HCEC 1CT (cell line): Measurements from ENCODE around the gene ZNF546.
"Not testable (repeated sequence)": the region's sequence is repeated elsewhere in the genome, so short reads cannot be mapped to it uniquely, and the experiment has no call there.

Experiments
- DNase-seq: peaks from one replicate; pipeline ENCODE4 v3.0.0-alpha.2; 2017

Gene ZNF546

DNA sequence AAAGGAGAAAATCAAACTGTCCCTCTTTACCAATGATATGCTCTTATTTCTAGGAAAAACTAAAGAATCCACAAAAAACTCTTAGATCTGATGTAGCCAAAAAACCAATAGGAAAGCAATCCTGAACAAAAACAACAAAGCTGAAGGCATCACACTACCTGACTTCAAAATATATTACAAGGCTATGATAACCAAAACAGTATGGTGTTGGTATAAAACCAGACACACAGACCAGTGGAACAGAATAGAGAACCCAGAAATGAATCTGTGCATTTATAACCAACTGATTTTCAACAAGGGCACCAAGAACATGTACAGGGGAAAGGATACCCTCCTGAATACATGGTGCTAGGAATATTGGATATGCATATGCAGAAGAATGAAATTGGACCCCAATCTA, 9.7 kb upstream of the ZNF546 start:
- DNase-seq = no peak

GRCh38 chr19:39987596-39987995, 9.3 kb upstream of the ZNF546 start:
- DNase-seq = no peak

- DNase-seq = no peak
These were observed 3.3 kb upstream of the ZNF546 start for GRCh38 chr19:39993605-39994004.

DNA sequence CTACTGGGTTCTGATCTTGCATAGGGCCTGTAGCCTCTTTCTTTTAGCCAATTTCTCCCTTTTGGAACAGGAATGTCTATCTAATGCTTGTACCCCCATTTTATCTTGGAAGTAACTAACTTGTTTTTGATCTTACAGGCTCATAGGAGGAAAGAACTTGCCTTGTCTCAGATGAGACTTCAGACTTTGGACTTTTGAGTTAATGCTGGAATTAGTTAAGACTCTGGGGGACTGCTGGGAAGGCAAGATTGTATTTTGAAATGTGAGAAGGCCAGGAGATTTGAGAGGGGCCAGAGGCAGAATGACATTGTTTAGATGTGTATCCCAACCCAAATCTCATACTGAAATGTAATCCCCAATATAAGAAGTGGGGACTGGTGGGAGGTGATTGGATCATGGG, 2.5 kb upstream of the ZNF546 start:
- DNase-seq = no peak

DNA sequence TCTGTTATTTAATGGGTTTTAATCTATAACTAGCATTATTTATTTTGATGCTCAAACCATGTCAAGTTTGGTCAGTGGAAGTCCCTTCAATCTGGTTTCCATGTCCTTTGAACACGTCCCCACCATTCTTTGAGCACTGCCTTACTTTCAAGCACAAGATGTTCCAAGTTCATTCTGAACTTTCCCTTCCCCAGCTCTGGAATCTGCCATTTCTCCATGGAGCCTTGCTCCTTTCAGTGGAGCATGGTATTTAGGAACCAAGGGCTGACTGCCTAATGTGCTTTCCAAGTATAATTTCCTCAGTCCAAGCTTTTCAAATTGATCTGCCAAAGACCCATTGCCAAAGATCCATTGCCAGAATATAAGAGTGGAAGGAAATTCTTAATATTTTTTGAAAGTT, 1.1 kb upstream of the ZNF546 start:
- DNase-seq = no peak

- peak; percentile 50 for DNase-seq
These were observed 546 bp upstream of the ZNF546 start for GRCh38 chr19:39996218-39996810.

DNA sequence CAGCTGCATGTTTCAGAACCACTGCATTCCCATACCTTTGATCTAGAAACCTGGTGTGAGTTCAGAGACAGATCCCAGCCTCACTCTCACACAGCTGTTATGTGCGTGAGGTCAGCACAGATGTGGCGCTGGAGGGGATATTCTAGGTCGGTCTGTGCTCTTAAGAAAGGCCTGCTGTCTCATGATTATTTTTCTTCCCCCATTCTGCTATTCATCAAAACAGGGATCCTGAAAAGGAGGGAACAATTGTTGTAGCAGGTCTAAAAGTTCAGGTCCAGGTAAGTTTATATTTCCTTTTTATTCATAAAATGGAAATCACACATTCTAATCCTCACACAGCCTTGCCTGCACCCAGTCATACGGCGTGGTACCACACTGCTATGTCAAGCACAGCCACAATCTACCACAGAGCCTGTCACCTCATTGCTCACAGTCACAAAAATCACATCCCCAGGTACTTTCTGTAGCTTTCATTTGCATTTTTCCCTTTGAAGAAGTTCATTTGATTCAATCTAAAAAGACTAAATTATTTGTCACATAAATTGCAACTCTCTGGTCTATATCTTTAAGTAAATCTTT, 867 bp downstream of the ZNF546 start:
- peak; percentile 31 for DNase-seq

DNA sequence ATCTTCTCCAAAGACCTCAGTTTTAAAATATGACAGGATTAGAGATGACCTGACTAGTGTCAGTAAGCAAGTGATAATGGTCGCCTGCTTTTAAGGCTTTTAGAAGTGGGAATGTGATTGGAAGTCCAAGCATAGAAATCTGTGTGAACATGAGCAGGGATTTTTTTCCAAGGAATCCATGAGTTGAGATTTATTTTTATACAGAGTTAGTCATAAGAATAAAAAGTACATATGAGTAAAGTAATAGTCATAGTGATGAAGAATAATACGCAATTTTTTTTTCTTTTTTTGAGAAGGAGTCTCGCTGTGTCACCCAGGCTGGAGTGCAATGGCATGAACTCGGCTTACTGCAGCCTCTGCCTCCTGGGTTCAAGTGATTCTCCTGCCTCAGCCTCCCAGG, 1.6 kb downstream of the ZNF546 start:
- DNase-seq = peak; percentile 81

DNA sequence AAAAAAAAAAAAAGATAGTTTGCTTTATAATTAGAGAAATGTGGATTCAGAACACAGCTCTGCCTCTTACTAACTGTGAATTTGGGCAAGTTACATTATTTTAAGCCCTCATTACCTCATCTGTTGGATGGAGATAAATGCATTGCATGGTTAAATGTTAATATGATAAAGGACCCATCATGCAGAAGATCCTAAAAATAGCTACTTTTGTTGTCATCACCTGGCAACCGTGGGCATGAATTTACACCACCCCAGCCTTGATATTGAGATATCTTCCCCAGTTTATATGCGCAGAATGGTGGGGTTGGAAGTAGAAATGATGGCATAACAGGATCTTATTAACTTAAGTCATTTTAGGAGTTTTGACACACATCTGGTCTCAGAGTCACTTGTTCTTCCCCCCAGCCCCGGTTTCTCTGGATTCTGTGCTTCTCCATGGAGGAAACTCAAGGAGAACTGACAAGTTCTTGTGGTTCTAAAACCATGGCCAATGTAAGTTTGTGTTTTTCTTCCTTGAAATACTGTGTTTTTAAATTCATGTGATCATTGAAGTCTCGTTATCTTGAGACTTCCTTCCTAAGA, 8.9 kb downstream of the ZNF546 start:
- no peak for DNase-seq

- peak; percentile 82 for DNase-seq
These were observed 9.4 kb downstream of the ZNF546 start for GRCh38 chr19:40006273-40006691.

GRCh38 chr19:40009674-40010073, 12.8 kb downstream of the ZNF546 start:
- DNase-seq = no peak

GRCh38 chr19:40013991-40014390, 17.1 kb downstream of the ZNF546 start:
- DNase-seq = no peak

GRCh38 chr19:40023969-40024368, 27.1 kb downstream of the ZNF546 start:
- DNase-seq = no peak

- DNase-seq = no peak
These were observed 29.2 kb downstream of the ZNF546 start for GRCh38 chr19:40025938-40026596.

- no peak for DNase-seq
These were observed 29.7 kb downstream of the ZNF546 start for GRCh38 chr19:40026597-40026970.

DNA sequence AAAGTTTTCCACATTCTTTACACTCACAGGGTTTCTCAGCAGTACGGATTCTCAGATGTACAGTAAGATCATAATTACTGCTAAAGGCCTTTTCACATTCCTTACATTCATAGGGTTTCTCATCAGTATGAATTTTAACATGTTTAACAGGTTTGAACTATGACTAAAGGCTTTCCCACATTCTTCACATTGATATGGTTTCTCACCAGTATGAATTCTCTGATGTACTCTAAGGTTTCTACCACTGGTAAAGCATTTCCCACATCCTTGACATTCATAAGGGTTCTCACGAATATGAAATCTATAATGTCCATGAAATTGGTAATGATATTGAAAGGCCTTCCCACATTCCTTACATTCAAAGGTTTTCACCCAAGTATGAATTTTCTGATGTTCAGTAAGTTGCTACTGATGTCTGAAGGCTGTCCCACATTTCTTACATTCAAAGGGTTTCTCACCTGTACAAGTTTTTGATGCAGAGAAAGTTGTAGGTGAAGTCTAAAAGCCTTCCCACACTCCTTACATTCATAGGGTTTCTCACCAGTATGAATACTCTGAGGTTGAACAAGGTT, 37.2 kb downstream of the ZNF546 start:
- no peak for DNase-seq

GRCh38 chr19:40035996-40036395, 39.1 kb downstream of the ZNF546 start:
- DNase-seq = no peak

DNA sequence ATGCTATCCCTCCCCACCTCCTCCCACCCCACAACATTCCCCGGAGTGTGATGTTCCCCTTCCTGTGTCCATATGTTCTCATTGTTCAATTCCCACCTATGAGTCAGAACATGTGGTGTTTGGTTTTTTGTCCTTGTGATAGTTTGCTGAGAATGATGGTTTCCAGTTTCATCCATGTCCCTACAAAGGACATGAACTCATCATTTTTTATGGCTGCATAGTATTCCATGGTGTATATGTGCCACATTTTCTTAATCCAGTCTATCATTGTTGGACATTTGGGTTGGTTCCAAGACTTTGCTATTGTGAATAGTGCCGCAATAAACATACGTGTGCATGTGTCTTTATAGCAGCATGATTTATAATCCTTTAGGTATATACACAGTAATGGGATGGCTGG, 41.2 kb downstream of the ZNF546 start:
- not testable (repeated sequence) for DNase-seq

DNA sequence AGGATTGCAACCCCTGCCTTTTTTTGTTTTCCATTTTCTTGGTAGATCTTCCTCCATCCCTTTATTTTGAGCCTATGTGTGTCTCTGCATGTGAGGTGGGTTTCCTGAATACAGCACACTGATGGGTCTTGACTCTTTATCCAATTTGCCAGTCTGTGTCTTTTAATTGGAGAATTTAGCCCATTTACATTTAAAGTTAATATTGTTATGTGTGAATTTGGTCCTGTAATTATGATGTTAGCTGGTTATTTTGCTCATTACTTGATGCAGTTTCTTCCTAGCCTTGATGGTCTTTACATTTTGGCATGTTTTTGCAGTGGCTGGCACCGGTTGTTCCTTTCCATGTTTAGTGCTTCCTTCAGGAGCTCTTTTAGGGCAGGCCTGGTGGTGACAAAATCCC, 44.9 kb downstream of the ZNF546 start:
- DNase-seq = not testable (repeated sequence)

- DNase-seq = no peak
These were observed 56.6 kb downstream of the ZNF546 start for GRCh38 chr19:40053491-40053890.

DNA sequence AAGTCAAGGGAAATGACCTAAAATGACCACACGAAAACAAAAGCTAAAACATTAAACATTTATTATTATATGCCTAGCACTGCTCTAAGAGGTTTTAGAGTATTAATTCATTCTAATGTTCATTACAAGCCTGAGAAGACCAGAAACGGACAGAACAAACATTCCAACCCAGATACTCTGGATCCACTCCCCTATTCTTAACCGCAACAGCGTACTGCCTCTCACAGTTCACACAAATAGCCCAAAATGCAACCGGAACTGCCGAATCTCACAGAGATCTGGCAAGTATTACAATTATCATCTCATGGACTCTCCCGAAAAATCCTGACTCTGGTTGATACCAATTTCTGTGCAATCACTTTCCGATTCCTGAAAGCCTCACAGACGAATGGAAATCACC, 57.8 kb downstream of the ZNF546 start:
- no peak for DNase-seq

- no peak for DNase-seq
These were observed 58.2 kb downstream of the ZNF546 start for GRCh38 chr19:40055049-40055448.

GRCh38 chr19:40055832-40056504, 59.1 kb downstream of the ZNF546 start, which contains the start of gene ZNF780B:
ZNF780B (minus strand) TSS chr19:40056231; CDS start chr19:40050332, 5,899 bp downstream.
- DNase-seq = peak; percentile 64
